ENCODE measurements around the gene DIP2B. TPM values are rescaled to one million over a fixed set of nuclear protein-coding genes. Genes with fewer than 3 reads are reported as not detected.

The DIP2B gene
- total RNA-seq, 1 experiment from 2014 or later, result 29.4 TPM

GRCh38 chr12:50711121-50711520 is 206.3 kb downstream of the DIP2B start:
- H2AFZ ChIP-seq, result no peak overlapping the region
- no peaks in the 10 kb centered on the region for H3K4me1 ChIP-seq (replicated peaks; ENCODE audit: insufficient read depth)
- POLR2A ChIA-PET (ENCODE audit: unreplicated experiment), result no interaction called here
- H3K27ac ChIP-seq, result no peak overlapping the region
- no peaks in the 10 kb centered on the region for H3K9me2 ChIP-seq (ENCODE audit: insufficient read depth)
- intact Hi-C loops (cut with micrococcal nuclease; ENCODE audit: unreplicated experiment), result no loop called here
- no peaks in the 10 kb centered on the region for H3K9me3 ChIP-seq (ENCODE audit: insufficient read depth, low read depth)
- no peaks in the 10 kb centered on the region for H4K20me1 ChIP-seq (ENCODE audit: insufficient read depth)
- CTCF ChIA-PET, result no interaction called here
- H3K4me2 ChIP-seq, result no peak overlapping the region
- TF ChIP-seq CTCF (conservative IDR thresholded peaks at IDR 0.05) (no peak), EZH2 (IDR thresholded peaks at IDR 0.05; ENCODE audit: low read depth) (no peak)
- DNase-seq, result no peak
- H3K27me3 ChIP-seq (ENCODE audit: insufficient read depth, low read depth), result no peaks in the 10 kb centered on the region
- no peaks in the 10 kb centered on the region for H3K79me2 ChIP-seq (ENCODE audit: low read depth)
- no TSS peak for BruUV-seq (replicated peaks)
- peaks cover 19% of the 10 kb centered on the region; the same call in 1 of the 2 replicates for H3K36me3 ChIP-seq (ENCODE audit: low read depth)
- H3K4me3 ChIP-seq, result no peak overlapping the region
- H3F3A ChIP-seq (ENCODE audit: insufficient read depth, low read depth), result no peaks in the 10 kb centered on the region

GRCh38 chr12:50715174-50715573 is 210.4 kb downstream of the DIP2B start:
- CTCF ChIA-PET, result interaction anchor here (0.6 kb wide), 3 partner anchors 273 to 846 kb away, joined by 3 read pairs; no protein-coding TSS in a partner anchor
- no peak for DNase-seq
- intact Hi-C loops (cut with micrococcal nuclease; ENCODE audit: unreplicated experiment), result no loop called here
- Histone ChIP-seq H3K27me3 (ENCODE audit: insufficient read depth, low read depth) (no peaks in the 10 kb centered on the region), H3K4me3 (no peak overlapping the region), H3F3A (ENCODE audit: insufficient read depth, low read depth) (no peaks in the 10 kb centered on the region), H3K27ac (no peak overlapping the region), H3K9me3 (ENCODE audit: insufficient read depth, low read depth) (no peaks in the 10 kb centered on the region), H3K79me2 (ENCODE audit: low read depth) (no peaks in the 10 kb centered on the region), H3K36me3 (ENCODE audit: low read depth) (peaks cover 13% of the 10 kb centered on the region; the same call in 1 of the 2 replicates), H3K9me2 (ENCODE audit: insufficient read depth) (no peaks in the 10 kb centered on the region), H3K4me2 (no peak overlapping the region), H2AFZ (no peak overlapping the region), H4K20me1 (ENCODE audit: insufficient read depth) (no peaks in the 10 kb centered on the region), H3K4me1 (replicated peaks; ENCODE audit: insufficient read depth) (no peaks in the 10 kb centered on the region)
- POLR2A ChIA-PET (ENCODE audit: unreplicated experiment), result interaction anchor here (0.6 kb wide), 1 partner anchor 92 kb away, joined by 3 read pairs; no protein-coding TSS in a partner anchor
- no peak for TF ChIP-seq EZH2 (IDR thresholded peaks at IDR 0.05; ENCODE audit: low read depth)
- no TSS peak for BruUV-seq (replicated peaks)

GRCh38 chr12:50718760-50719159 is 214.0 kb downstream of the DIP2B start:
- H4K20me1 ChIP-seq (ENCODE audit: insufficient read depth), result no peaks in the 10 kb centered on the region
- no peaks in the 10 kb centered on the region for H3K9me3 ChIP-seq (ENCODE audit: insufficient read depth, low read depth)
- no TSS peak for BruUV-seq (replicated peaks)
- intact Hi-C loops (cut with micrococcal nuclease; ENCODE audit: unreplicated experiment), result no loop called here
- TF ChIP-seq EZH2 (IDR thresholded peaks at IDR 0.05; ENCODE audit: low read depth) (no peak), CTCF (conservative IDR thresholded peaks at IDR 0.05) (no peak)
- ChIA-PET CTCF (no interaction called here), POLR2A (ENCODE audit: unreplicated experiment) (no interaction called here)
- H2AFZ ChIP-seq, result no peak overlapping the region
- no peaks in the 10 kb centered on the region for H3K9me2 ChIP-seq (ENCODE audit: insufficient read depth)
- H3F3A ChIP-seq (ENCODE audit: insufficient read depth, low read depth), result no peaks in the 10 kb centered on the region
- no peaks in the 10 kb centered on the region for H3K79me2 ChIP-seq (ENCODE audit: low read depth)
- no peak for DNase-seq
- peaks cover 15% of the 10 kb centered on the region for H3K36me3 ChIP-seq (ENCODE audit: low read depth)
- H3K4me3 ChIP-seq, result no peak overlapping the region
- no peak overlapping the region for H3K27ac ChIP-seq
- H3K4me2 ChIP-seq, result no peak overlapping the region
- H3K27me3 ChIP-seq (ENCODE audit: insufficient read depth, low read depth), result no peaks in the 10 kb centered on the region
- H3K4me1 ChIP-seq (replicated peaks; ENCODE audit: insufficient read depth), result no peaks in the 10 kb centered on the region

GRCh38 chr12:50720085-50720484 is 215.3 kb downstream of the DIP2B start:
- TF ChIP-seq EZH2 (IDR thresholded peaks at IDR 0.05; ENCODE audit: low read depth) (no peak), CTCF (conservative IDR thresholded peaks at IDR 0.05) (no peak)
- Histone ChIP-seq H3K4me2 (no peak overlapping the region), H3K79me2 (ENCODE audit: low read depth) (no peaks in the 10 kb centered on the region), H3K27ac (no peak overlapping the region), H3K9me2 (ENCODE audit: insufficient read depth) (no peaks in the 10 kb centered on the region), H3K27me3 (ENCODE audit: insufficient read depth, low read depth) (no peaks in the 10 kb centered on the region), H3K4me1 (replicated peaks; ENCODE audit: insufficient read depth) (no peaks in the 10 kb centered on the region), H2AFZ (no peak overlapping the region), H3K4me3 (no peak overlapping the region), H3K9me3 (ENCODE audit: insufficient read depth, low read depth) (no peaks in the 10 kb centered on the region), H3K36me3 (ENCODE audit: low read depth) (peaks cover 9% of the 10 kb centered on the region), H3F3A (ENCODE audit: insufficient read depth, low read depth) (no peaks in the 10 kb centered on the region), H4K20me1 (ENCODE audit: insufficient read depth) (no peaks in the 10 kb centered on the region)
- BruUV-seq (replicated peaks), result no TSS peak
- DNase-seq, result no peak
- CTCF ChIA-PET, result interaction anchor here (0.7 kb wide), 1 partner anchor 216 kb away, joined by 7 read pairs; no protein-coding TSS in a partner anchor
- POLR2A ChIA-PET (ENCODE audit: unreplicated experiment), result no interaction called here
- intact Hi-C loops (cut with micrococcal nuclease; ENCODE audit: unreplicated experiment), result no loop called here

All from PC-9 (cell line).